MCF 10A (cell line): ENCODE data around the gene TTC6. TPM values are rescaled to one million over a fixed set of nuclear protein-coding genes. Genes with fewer than 3 reads are reported as not detected.
"Not testable (repeated sequence)": the region's sequence is repeated elsewhere in the genome, so short reads cannot be mapped to it uniquely, and the experiment has no call there.

Experiments
- BruUV-seq: library from RNA; stranded (reverse); fragments of 400-500 nt; replicated peaks from 2 replicates; lab custom pipeline; 2021; lab: Mats Ljungman, UMichigan
- CTCF ChIA-PET: fragments of 300-600 bp; sonication (Branson Sonifier 250); formaldehyde crosslinking; extraction: SDS; loops from one replicate; lab custom pipeline; 2021; ENCODE audit warnings: antibody characterized with exemption, inconsistent platforms; lab: Yijun Ruan, JAX
- POLR2A ChIA-PET: fragments of 300-600, 350-650 bp; sonication (Branson Sonifier 250); formaldehyde crosslinking; extraction: SDS; loops from one replicate; lab custom pipeline; 2020; ENCODE audit warnings: antibody characterized with exemption, inconsistent platforms; lab: Yijun Ruan, JAX
- DNase-seq: peaks from one replicate; pipeline ENCODE4 v3.0.0-alpha.2; 2018; ENCODE audit not compliant: unreplicated experiment
- H3K27ac Mint-ChIP-seq: one replicate; pipeline ENCODE4 v1.8.0; 2022; ENCODE audit warnings: mild to moderate bottlenecking, low read depth, mixed read lengths; ENCODE audit not compliant: unreplicated experiment
- H3K27me3 Mint-ChIP-seq: one replicate; pipeline ENCODE4 v1.8.0; 2022; ENCODE audit warnings: mixed read lengths; ENCODE audit not compliant: insufficient read depth, unreplicated experiment
- H3K36me3 Mint-ChIP-seq: one replicate; pipeline ENCODE4 v1.8.0; 2022; ENCODE audit warnings: mild to moderate bottlenecking, moderate library complexity, mixed read lengths; ENCODE audit not compliant: insufficient read depth, unreplicated experiment
- H3K4me1 Mint-ChIP-seq: one replicate; pipeline ENCODE4 v1.8.0; 2022; ENCODE audit warnings: mixed read lengths; ENCODE audit not compliant: insufficient read depth, unreplicated experiment
- H3K4me3 Mint-ChIP-seq: one replicate; pipeline ENCODE4 v1.8.0; 2022; ENCODE audit warnings: mild to moderate bottlenecking, moderate library complexity, mixed read lengths; ENCODE audit not compliant: unreplicated experiment
- H3K9me3 Mint-ChIP-seq: one replicate; pipeline ENCODE4 v1.8.0; 2022; ENCODE audit warnings: mixed read lengths; ENCODE audit not compliant: unreplicated experiment
- intact Hi-C: fragments of 100-400 bp; cut with micrococcal nuclease; formaldehyde crosslinking; loops from 2 replicates; pipeline ENCODE4 v1.14.1; 2022
- total RNA-seq: library from RNA; stranded (reverse); gene quantifications from 2 replicates; pipeline ENCODE4 v1.2.3, GENCODE V29; 2022
- TF ChIP-seq, protein P1 (sequence below): fragments of 200-600 bp; IDR thresholded peaks from one replicate; pipeline ENCODE4 v1.8.0; 2022; ENCODE audit warnings: antibody characterized with exemption, mild to moderate bottlenecking; ENCODE audit not compliant: unreplicated experiment

Gene TTC6
- total RNA-seq, 1 experiment from 2014 or later, result 0.98 TPM

- DNase-seq, result no peak
- Mint-ChIP-seq H3K27me3 (no peaks in the 10 kb centered on the region), H3K9me3 (no peaks in the 10 kb centered on the region), H3K27ac (no peak overlapping the region), H3K36me3 (no peaks in the 10 kb centered on the region), H3K4me1 (no peaks in the 10 kb centered on the region), H3K4me3 (no peak overlapping the region)
- no TSS peak for BruUV-seq
- TF ChIP-seq, protein P1, sequence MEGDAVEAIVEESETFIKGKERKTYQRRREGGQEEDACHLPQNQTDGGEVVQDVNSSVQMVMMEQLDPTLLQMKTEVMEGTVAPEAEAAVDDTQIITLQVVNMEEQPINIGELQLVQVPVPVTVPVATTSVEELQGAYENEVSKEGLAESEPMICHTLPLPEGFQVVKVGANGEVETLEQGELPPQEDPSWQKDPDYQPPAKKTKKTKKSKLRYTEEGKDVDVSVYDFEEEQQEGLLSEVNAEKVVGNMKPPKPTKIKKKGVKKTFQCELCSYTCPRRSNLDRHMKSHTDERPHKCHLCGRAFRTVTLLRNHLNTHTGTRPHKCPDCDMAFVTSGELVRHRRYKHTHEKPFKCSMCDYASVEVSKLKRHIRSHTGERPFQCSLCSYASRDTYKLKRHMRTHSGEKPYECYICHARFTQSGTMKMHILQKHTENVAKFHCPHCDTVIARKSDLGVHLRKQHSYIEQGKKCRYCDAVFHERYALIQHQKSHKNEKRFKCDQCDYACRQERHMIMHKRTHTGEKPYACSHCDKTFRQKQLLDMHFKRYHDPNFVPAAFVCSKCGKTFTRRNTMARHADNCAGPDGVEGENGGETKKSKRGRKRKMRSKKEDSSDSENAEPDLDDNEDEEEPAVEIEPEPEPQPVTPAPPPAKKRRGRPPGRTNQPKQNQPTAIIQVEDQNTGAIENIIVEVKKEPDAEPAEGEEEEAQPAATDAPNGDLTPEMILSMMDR, result no peak
- CTCF ChIA-PET, result no interaction called here
- POLR2A ChIA-PET, result interaction anchor here (1.1 kb wide), 1 partner anchor 13 kb away, joined by 3 read pairs; no protein-coding TSS in a partner anchor
- intact Hi-C loops, result no loop called here
Observed at GRCh38 chr14:37551119-37551518, 44.3 kb upstream of the TTC6 start.

- BruUV-seq, result no TSS peak
- DNase-seq, result no peak
- Mint-ChIP-seq H3K9me3 (no peaks in the 10 kb centered on the region), H3K4me1 (no peaks in the 10 kb centered on the region), H3K4me3 (no peak overlapping the region), H3K27ac (no peak overlapping the region), H3K27me3 (no peaks in the 10 kb centered on the region), H3K36me3 (no peaks in the 10 kb centered on the region)
- ChIA-PET POLR2A (interaction anchor here (0.7 kb wide), 1 partner anchor 10 kb away, joined by 3 read pairs; no protein-coding TSS in a partner anchor), CTCF (interaction anchor here (0.6 to 0.7 kb wide), 2 partner anchors 283 to 998 kb away, joined by 3 to 4 read pairs; no protein-coding TSS in a partner anchor)
- intact Hi-C loops, result no loop called here
- TF ChIP-seq, protein P1, result no peak
Observed at GRCh38 chr14:37553935-37554550, 41.4 kb upstream of the TTC6 start.

DNA sequence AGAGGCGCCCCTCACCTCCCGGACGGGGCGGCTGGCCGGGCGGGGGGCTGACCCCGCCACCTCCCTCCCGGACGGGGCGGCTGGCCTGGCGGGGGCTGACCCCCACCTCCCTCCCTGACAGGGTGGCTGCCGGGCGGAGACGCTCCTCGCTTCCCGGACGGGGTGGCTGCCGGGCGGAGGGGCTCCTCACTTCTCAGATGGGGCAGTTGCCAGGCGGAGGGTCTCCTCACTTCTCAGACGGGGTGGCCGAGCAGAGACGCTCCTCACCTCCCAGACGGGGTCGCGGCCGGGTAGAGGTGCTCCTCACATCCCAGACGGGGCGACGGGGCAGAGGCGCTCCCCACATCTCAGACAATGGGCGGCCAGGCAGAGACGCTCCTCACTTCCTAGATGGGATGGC is 39.8 kb upstream of the TTC6 start:
- H3K9me3 Mint-ChIP-seq, H3K27me3 Mint-ChIP-seq, H3K27ac Mint-ChIP-seq, CTCF ChIA-PET, DNase-seq, H3K4me1 Mint-ChIP-seq, BruUV-seq, POLR2A ChIA-PET, H3K36me3 Mint-ChIP-seq, H3K4me3 Mint-ChIP-seq, intact Hi-C loops: not testable (repeated sequence)

DNA sequence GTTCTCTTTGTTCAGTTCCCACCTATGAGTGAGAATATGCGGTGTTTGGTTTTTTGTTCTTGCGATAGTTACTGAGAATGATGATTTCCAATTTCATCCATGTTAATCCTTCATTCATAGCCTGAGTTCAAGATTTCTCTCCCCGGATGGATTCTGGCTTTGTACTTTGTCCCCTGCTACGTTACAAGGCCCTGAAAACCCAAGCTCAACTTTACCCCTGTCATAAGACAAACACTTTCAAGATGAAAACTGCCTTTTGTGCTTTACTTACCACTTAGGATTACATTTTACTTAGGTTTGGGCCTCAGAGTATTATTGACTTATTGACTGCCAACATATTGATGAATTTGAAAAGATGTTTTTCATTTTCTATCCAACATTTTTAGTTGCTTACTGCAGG is 36.7 kb upstream of the TTC6 start:
- DNase-seq, result no peak
- ChIA-PET POLR2A (no interaction called here), CTCF (no interaction called here)
- Mint-ChIP-seq H3K9me3 (no peaks in the 10 kb centered on the region), H3K4me1 (no peaks in the 10 kb centered on the region), H3K36me3 (no peaks in the 10 kb centered on the region), H3K4me3 (no peak overlapping the region), H3K27me3 (no peaks in the 10 kb centered on the region), H3K27ac (no peak overlapping the region)
- TF ChIP-seq, protein P1, result no peak
- BruUV-seq, result no TSS peak
- intact Hi-C loops, result no loop called here
